Naive thymus-derived CD4-positive, alpha-beta T cell (primary cell): ENCODE measurements around the gene TSPOAP1. TPM values are rescaled to one million over a fixed set of nuclear protein-coding genes. Genes with fewer than 3 reads are reported as not detected.

Source experiments
- ATAC-seq: fragments of 150-1000 bp; cut with Tn5 transposase; 2 replicates; pipeline ENCODE4 v1.10.0; 2021; ENCODE audit warnings: mild to moderate bottlenecking, moderate library complexity
- CTCF ChIA-PET: fragments of 350-600 bp; sonication (Branson Sonifier 250); formaldehyde crosslinking; loops from one replicate; lab custom pipeline; 2021; ENCODE audit warnings: antibody characterized with exemption; lab: Charles Lee
- POLR2A ChIA-PET: fragments of 350-600 bp; sonication (Branson Sonifier 250); formaldehyde crosslinking; loops from one replicate; lab custom pipeline; 2021; ENCODE audit warnings: antibody characterized with exemption, inconsistent platforms; lab: Charles Lee
- DNase-seq, 9 donors: peaks; one replicate each; pipeline versions ENCODE4 v3.0.0 to v3.0.0-alpha.2; 2020 to 2022; ENCODE audit warnings: mixed read lengths in 1 of 9
- H3K27ac ChIP-seq: one replicate; pipeline ENCODE4 v1.7.0; 2013; ENCODE audit warnings: mild to moderate bottlenecking, low read depth, low read length, moderate library complexity
- H3K27me3 ChIP-seq, 2 donors: one replicate each; pipeline ENCODE4 v1.7.0; 2013; ENCODE audit warnings: low read length in 2 of 2, mild to moderate bottlenecking in 2 of 2, moderate library complexity in 2 of 2; ENCODE audit not compliant: control insufficient read depth in 2 of 2, insufficient read depth in 2 of 2
- H3K36me3 ChIP-seq, 3 experiments: 1 replicate in 2 of 3; 2 replicates in 1 of 3; pipeline ENCODE4 v1.7.0; 2013; ENCODE audit warnings: low read length in 3 of 3, mild to moderate bottlenecking in 3 of 3, moderate library complexity in 1 of 3; ENCODE audit not compliant: insufficient read depth in 3 of 3, control insufficient read depth in 2 of 3
- H3K4me1 ChIP-seq, 2 donors: one replicate each; pipeline ENCODE4 v1.7.0; 2013; ENCODE audit warnings: low read length in 2 of 2, mild to moderate bottlenecking in 2 of 2, moderate library complexity in 1 of 2; ENCODE audit not compliant: control insufficient read depth in 2 of 2, insufficient read depth in 2 of 2
- H3K4me3 ChIP-seq: 2 replicates; pipeline ENCODE4 v1.7.0; 2013; ENCODE audit warnings: mild to moderate bottlenecking, low read length
- H3K9me3 ChIP-seq, 3 experiments: 1 replicate in 2 of 3; 2 replicates in 1 of 3; pipeline ENCODE4 v1.7.0; 2013; ENCODE audit warnings: low read length in 3 of 3; ENCODE audit not compliant: control insufficient read depth in 2 of 3
- H3K27ac Mint-ChIP-seq, 9 donors: one replicate each; pipeline ENCODE4 v1.8.0; 2020 to 2022; ENCODE audit warnings: mixed read lengths in 9 of 9, mild to moderate bottlenecking in 8 of 9, moderate library complexity in 5 of 9, inconsistent platforms in 2 of 9
- H3K27me3 Mint-ChIP-seq, 5 donors: one replicate each; pipeline ENCODE4 v1.8.0; 2021 to 2022; ENCODE audit warnings: mixed read lengths in 5 of 5, mild to moderate bottlenecking in 1 of 5
- H3K36me3 Mint-ChIP-seq, 5 donors: one replicate each; pipeline ENCODE4 v1.8.0; 2020 to 2022; ENCODE audit warnings: mixed read lengths in 5 of 5, mild to moderate bottlenecking in 3 of 5, inconsistent platforms in 1 of 5
- H3K4me1 Mint-ChIP-seq, 7 donors: one replicate each; pipeline ENCODE4 v1.8.0; 2020 to 2022; ENCODE audit warnings: mixed read lengths in 7 of 7, mild to moderate bottlenecking in 3 of 7, inconsistent platforms in 1 of 7
- H3K4me3 Mint-ChIP-seq, 10 donors: one replicate each; pipeline ENCODE4 v1.8.0; 2020 to 2022; ENCODE audit warnings: mild to moderate bottlenecking in 10 of 10, mixed read lengths in 10 of 10, moderate library complexity in 6 of 10, inconsistent platforms in 2 of 10
- H3K9me3 Mint-ChIP-seq, 11 donors: one replicate each; pipeline ENCODE4 v1.8.0; 2020 to 2022; ENCODE audit warnings: mixed read lengths in 11 of 11, mild to moderate bottlenecking in 4 of 11, inconsistent platforms in 1 of 11, moderate library complexity in 1 of 11
- intact Hi-C, 2 donors: fragments of 100-400 bp; cut with micrococcal nuclease; formaldehyde crosslinking; loops; one replicate each; pipeline ENCODE4 v1.15.1; 2023
- polyA plus RNA-seq, 2 donors: library from polyadenylated mRNA; unstranded; fragments of 300-500 nt; fragmentation: Illumina TruSeq; gene quantifications; one replicate each; pipeline ENCODE4 v1.2.3, GENCODE V29; 2021
- total RNA-seq, 6 experiments: library from RNA in 5 of 6; stranded (reverse) in 5 of 6; gene quantifications; 1 replicate in 5 of 6; 2 replicates in 1 of 6; pipeline ENCODE4 v1.2.3 and lab custom pipeline; 2021 to 2026

TSPOAP1 gene
- total and polyA plus RNA-seq, 7 experiments from 2014 or later = 0.20 to 62.5 (median 11.8) TPM

- no peak for ATAC-seq
- Mint-ChIP-seq H3K36me3 (peaks cover 13 to 52% (median 16%) of the 10 kb centered on the region in 5 donors), H3K9me3 (peaks cover 0 to 6% (median 0%) of the 10 kb centered on the region in 11 donors), H3K27me3 (peaks cover 0 to 14% (median 0%) of the 10 kb centered on the region in 5 donors), H3K4me3 (peak overlapping the region; percentile 86 to 100 (median 97)), H3K4me1 (peaks cover 31 to 65% (median 46%) of the 10 kb centered on the region in 7 donors), H3K27ac (peak overlapping the region; percentile 89 to 100 (median 95))
- no peak for DNase-seq
- intact Hi-C loops = loop anchor here (5.0 to 10.0 kb wide), 4 partner anchors 771 to 1509 kb away; partner anchors contain the start of genes CLTC (in 2 of the 2), PRR11 (in 1 of the 2), SKA2 (in 1 of the 2) and TRIM37 (in 1 of the 2)
- no peaks in the 10 kb centered on the region for H3K27me3 ChIP-seq
- peak overlapping the region; percentile 98 for H3K4me3 ChIP-seq
- no peaks in the 10 kb centered on the region for H3K9me3 ChIP-seq
- H3K36me3 ChIP-seq = peaks cover 12 to 25% (median 17%) of the 10 kb centered on the region in 3 experiments
- POLR2A ChIA-PET = interaction anchor here (0.7 to 19.0 kb wide), 7 partner anchors 10 to 1739 kb away, joined by 3 to 792 read pairs (median 5); partner anchors contain the start of genes SUPT4H1 and TSPOAP1
- CTCF ChIA-PET = interaction anchor here (1.0 to 4.8 kb wide), 3 partner anchors 10 to 84 kb away, joined by 3 to 59 read pairs (median 6); partner anchors contain the start of gene RNF43
- H3K27ac ChIP-seq = peak overlapping the region; percentile 98
- peaks cover 25 to 37% of the 10 kb centered on the region in 2 donors for H3K4me1 ChIP-seq
Measured at GRCh38 chr17:58333736-58334207, 5.2 kb upstream of the TSPOAP1 start.

- ChIA-PET POLR2A (interaction anchor here (0.7 to 19.0 kb wide), 9 partner anchors 10 to 299 kb away, joined by 3 to 792 read pairs (median 5); partner anchors contain the start of genes RNF43, SUPT4H1 and TSPOAP1), CTCF (interaction anchor here (0.5 to 4.8 kb wide), 7 partner anchors 7 to 84 kb away, joined by 3 to 59 read pairs (median 6); partner anchors contain the start of gene RNF43)
- Histone ChIP-seq H3K4me3 (peak overlapping the region; percentile 98), H3K4me1 (peaks cover 25 to 30% of the 10 kb centered on the region in 2 donors), H3K27me3 (no peaks in the 10 kb centered on the region), H3K36me3 (peaks cover 12 to 25% (median 17%) of the 10 kb centered on the region in 3 experiments), H3K27ac (peak overlapping the region; percentile 98), H3K9me3 (no peaks in the 10 kb centered on the region)
- Mint-ChIP-seq H3K27ac (peak overlapping the region; percentile 89 to 100 (median 95)), H3K4me3 (peak overlapping the region; percentile 86 to 100 (median 97)), H3K36me3 (peaks cover 13 to 50% (median 15%) of the 10 kb centered on the region in 5 donors), H3K9me3 (peaks cover 0 to 6% (median 0%) of the 10 kb centered on the region in 11 donors), H3K4me1 (peaks cover 37 to 65% (median 47%) of the 10 kb centered on the region in 7 donors), H3K27me3 (peaks cover 0 to 17% (median 0%) of the 10 kb centered on the region in 5 donors)
- peak in 5 of 9 donors; percentile 14 to 79 (median 24) for DNase-seq
- no peak for ATAC-seq
- intact Hi-C loops = loop anchor here (5.0 to 10.0 kb wide), 4 partner anchors 772 to 1509 kb away; partner anchors contain the start of genes CLTC (in 2 of the 2), PRR11 (in 1 of the 2), SKA2 (in 1 of the 2) and TRIM37 (in 1 of the 2)
Measured at GRCh38 chr17:58332778-58333735, 4.5 kb upstream of the TSPOAP1 start.

GRCh38 chr17:58331815-58332777 lies 3.5 kb upstream of the TSPOAP1 start:
- Mint-ChIP-seq H3K27me3 (peaks cover 0 to 19% (median 0%) of the 10 kb centered on the region in 5 donors), H3K4me1 (peaks cover 46 to 68% (median 55%) of the 10 kb centered on the region in 7 donors), H3K9me3 (peaks cover 0 to 6% (median 0%) of the 10 kb centered on the region in 11 donors), H3K36me3 (peaks cover 13 to 46% (median 15%) of the 10 kb centered on the region in 5 donors), H3K4me3 (peak overlapping the region; percentile 86 to 100 (median 97)), H3K27ac (peak overlapping the region; percentile 91 to 100 (median 96))
- Histone ChIP-seq H3K27me3 (no peaks in the 10 kb centered on the region), H3K27ac (peak overlapping the region; percentile 98), H3K4me3 (peak overlapping the region; percentile 98), H3K4me1 (peaks cover 30 to 35% of the 10 kb centered on the region in 2 donors), H3K9me3 (no peaks in the 10 kb centered on the region), H3K36me3 (peaks cover 12 to 25% (median 17%) of the 10 kb centered on the region in 3 experiments)
- ATAC-seq (peak; percentile 61), DNase-seq (peak; percentile 69 to 95 (median 81))
- intact Hi-C loops = loop anchor here (2.0 to 10.0 kb wide), 5 partner anchors 325 to 1510 kb away; partner anchors contain the start of genes CLTC (in 2 of the 2), PRR11 (in 1 of the 2), SKA2 (in 1 of the 2) and SRSF1 (in 1 of the 2)
- CTCF ChIA-PET = interaction anchor here (0.5 to 4.8 kb wide), 5 partner anchors 8 to 20 kb away, joined by 3 to 59 read pairs (median 15); no protein-coding TSS in a partner anchor
- POLR2A ChIA-PET = interaction anchor here (0.7 to 19.0 kb wide), 10 partner anchors 11 to 482 kb away, joined by 3 to 792 read pairs (median 4); partner anchors contain the start of genes MRPS23, RNF43, SUPT4H1 and TSPOAP1

GRCh38 chr17:58330997-58331814 lies 2.6 kb upstream of the TSPOAP1 start:
- peaks cover 13 to 45% (median 15%) of the 10 kb centered on the region in 5 donors for H3K36me3 Mint-ChIP-seq
- peaks cover 0 to 6% (median 0%) of the 10 kb centered on the region in 11 donors for H3K9me3 Mint-ChIP-seq
- Histone ChIP-seq H3K27ac (peak overlapping the region; percentile 98), H3K27me3 (no peaks in the 10 kb centered on the region), H3K4me3 (peak overlapping the region; percentile 98), H3K9me3 (no peaks in the 10 kb centered on the region), H3K36me3 (peaks cover 12 to 25% (median 17%) of the 10 kb centered on the region in 3 experiments), H3K4me1 (peaks cover 23 to 35% of the 10 kb centered on the region in 2 donors)
- peak overlapping the region; percentile 86 to 100 (median 97) for H3K4me3 Mint-ChIP-seq
- H3K4me1 Mint-ChIP-seq = peaks cover 42 to 68% (median 53%) of the 10 kb centered on the region in 7 donors
- intact Hi-C loops = loop anchor here (2.0 to 10.0 kb wide), 5 partner anchors 324 to 1511 kb away; partner anchors contain the start of genes CLTC (in 2 of the 2), PRR11 (in 1 of the 2), SKA2 (in 1 of the 2) and SRSF1 (in 1 of the 2)
- ChIA-PET CTCF (interaction anchor here (0.8 to 4.8 kb wide), 4 partner anchors 9 to 15 kb away, joined by 3 to 59 read pairs (median 9); no protein-coding TSS in a partner anchor), POLR2A (interaction anchor here (1.2 to 19.0 kb wide), 6 partner anchors 11 to 481 kb away, joined by 3 to 792 read pairs (median 262); partner anchors contain the start of genes MRPS23, SUPT4H1 and TSPOAP1)
- H3K27ac Mint-ChIP-seq = peak overlapping the region; percentile 91 to 100 (median 96)
- H3K27me3 Mint-ChIP-seq = peaks cover 0 to 19% (median 0%) of the 10 kb centered on the region in 5 donors
- ATAC-seq = peak; percentile 8
- DNase-seq = peak in 8 of 9 donors; percentile 25 to 79 (median 62)
